ENCODE data around the gene CEP170B. TPM values are rescaled to one million over a fixed set of nuclear protein-coding genes. Genes with fewer than 3 reads are reported as not detected.

Gene CEP170B
- total and polyA plus RNA-seq, 2 donors (not counting 1 experiment from before 2014, with no cell fraction given), result 4.0 to 13.9 TPM

DNA sequence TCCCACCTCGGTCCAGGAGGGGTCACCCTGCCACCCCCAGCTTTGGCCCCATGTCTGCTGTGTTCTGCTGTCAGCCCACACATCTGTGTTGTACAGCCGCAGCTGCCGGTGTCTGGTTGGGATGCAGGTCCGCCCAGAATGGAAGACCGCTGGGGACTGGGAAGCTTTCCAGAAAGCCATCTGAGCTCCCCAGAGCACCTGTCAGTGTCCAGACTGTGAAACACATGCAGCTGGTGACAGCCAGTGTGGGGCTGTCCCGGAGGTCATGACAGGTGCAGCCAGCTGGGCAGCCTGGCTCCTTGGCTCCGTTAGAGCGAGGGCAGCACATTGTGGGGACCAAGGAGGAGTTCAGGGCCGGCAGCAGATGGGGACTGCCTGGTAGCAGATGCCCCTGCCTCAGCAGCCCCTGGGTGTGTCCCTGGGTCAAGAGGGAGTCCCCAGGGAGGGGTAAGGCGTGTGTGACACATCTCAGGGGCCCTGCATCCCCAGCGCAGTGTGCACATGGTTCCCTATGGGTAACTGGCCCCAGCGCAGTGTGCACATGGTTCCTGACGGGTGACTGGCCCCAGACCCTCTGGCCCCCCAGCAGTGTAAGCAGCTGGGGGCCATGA lies 16.4 kb downstream of the CEP170B start:
- no peaks in the 10 kb centered on the region for H3K79me2 ChIP-seq (ENCODE audit: control insufficient read depth, insufficient read depth, low read length)
- no peak for TF ChIP-seq EZH2 (IDR thresholded peaks at IDR 0.05; ENCODE audit: low read length, missing control alignments)
- no peak for TF ChIP-seq CTCF (conservative IDR thresholded peaks at IDR 0.05 in 1 of 2, IDR thresholded peaks at IDR 0.05 in 1 of 2; ENCODE audit: low read depth in 1 of 2, low read length in 2 of 2)
- no peak overlapping the region for H3K4me3 ChIP-seq (replicated peaks in 1 of 4; ENCODE audit: control extremely low read depth in 1 of 4, insufficient read depth in 1 of 4, low read depth in 3 of 4, low read length in 4 of 4)
- no peak overlapping the region for H3K4me2 ChIP-seq (ENCODE audit: extremely low read depth, insufficient read depth, low read length)
- H3K27ac ChIP-seq (ENCODE audit: insufficient read depth, low read length), result no peak overlapping the region
- no peak overlapping the region for H2AFZ ChIP-seq (ENCODE audit: low read length)
- no peak overlapping the region for H3K9ac ChIP-seq (ENCODE audit: insufficient read depth, low read length)
- H3K36me3 ChIP-seq (ENCODE audit: control insufficient read depth, insufficient read depth, low read length), result peaks cover 16% of the 10 kb centered on the region
- no peaks in the 10 kb centered on the region for H3K27me3 ChIP-seq (ENCODE audit: control insufficient read depth, insufficient read depth, low read length)
- no peaks in the 10 kb centered on the region for H3K4me1 ChIP-seq (ENCODE audit: control insufficient read depth, extremely low read depth, insufficient read depth, low read length)
- DNase-seq (ENCODE audit: low read depth in 2 of 2), result no peak
- H3K9me3 ChIP-seq (ENCODE audit: control insufficient read depth, insufficient read depth, low read depth, low read length), result no peaks in the 10 kb centered on the region
- no peaks in the 10 kb centered on the region for H4K20me1 ChIP-seq (ENCODE audit: control insufficient read depth, extremely low read depth, insufficient read depth, low read length)

DNA sequence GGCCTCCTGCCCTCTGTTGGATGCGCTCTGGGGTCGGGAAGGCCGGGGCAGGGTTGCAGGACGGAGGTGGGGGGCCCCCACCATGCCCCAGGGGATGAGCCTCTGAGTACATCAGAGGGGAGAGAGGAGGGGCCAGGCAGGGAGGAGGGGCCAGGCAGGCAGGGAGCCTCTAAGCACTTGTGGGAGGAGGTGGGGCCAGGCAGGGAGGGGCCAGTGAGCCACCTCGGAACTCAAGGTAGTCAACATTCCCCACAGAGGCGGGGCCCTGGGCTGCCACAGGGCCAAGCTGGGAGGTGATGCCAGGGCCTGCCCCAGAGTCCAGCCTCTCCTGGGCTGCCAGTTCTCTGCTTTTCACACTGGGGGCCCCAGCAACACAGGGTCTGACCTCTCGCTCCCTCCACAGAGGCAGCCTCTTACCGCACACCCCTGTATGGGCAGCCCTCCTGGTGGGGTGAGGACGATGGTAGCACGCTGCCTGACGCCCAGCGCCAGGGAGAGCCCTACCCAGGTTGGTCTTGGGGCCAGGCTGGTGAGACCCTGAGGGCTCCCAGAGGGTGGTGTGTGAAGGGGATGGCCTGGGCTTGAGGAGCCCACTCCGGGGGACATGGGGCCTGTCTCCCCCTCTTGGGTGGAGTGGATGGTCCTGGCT lies 17.4 kb downstream of the CEP170B start:
- Histone ChIP-seq H3K36me3 (ENCODE audit: control insufficient read depth, insufficient read depth, low read length) (peaks cover 21% of the 10 kb centered on the region), H3K4me1 (ENCODE audit: control insufficient read depth, extremely low read depth, insufficient read depth, low read length) (no peaks in the 10 kb centered on the region), H3K4me3 (replicated peaks in 1 of 4; ENCODE audit: control extremely low read depth in 1 of 4, insufficient read depth in 1 of 4, low read depth in 3 of 4, low read length in 4 of 4) (no peak overlapping the region), H2AFZ (ENCODE audit: low read length) (no peak overlapping the region), H3K9ac (ENCODE audit: insufficient read depth, low read length) (no peak overlapping the region), H3K27ac (ENCODE audit: insufficient read depth, low read length) (no peak overlapping the region), H3K27me3 (ENCODE audit: control insufficient read depth, insufficient read depth, low read length) (no peaks in the 10 kb centered on the region), H3K79me2 (ENCODE audit: control insufficient read depth, insufficient read depth, low read length) (no peaks in the 10 kb centered on the region), H3K4me2 (ENCODE audit: extremely low read depth, insufficient read depth, low read length) (no peak overlapping the region), H3K9me3 (ENCODE audit: control insufficient read depth, insufficient read depth, low read depth, low read length) (no peaks in the 10 kb centered on the region), H4K20me1 (ENCODE audit: control insufficient read depth, extremely low read depth, insufficient read depth, low read length) (no peaks in the 10 kb centered on the region)
- no peak for DNase-seq (ENCODE audit: low read depth in 2 of 2)
- no peak for TF ChIP-seq EZH2 (IDR thresholded peaks at IDR 0.05; ENCODE audit: low read length, missing control alignments)
- no peak for TF ChIP-seq CTCF (conservative IDR thresholded peaks at IDR 0.05 in 1 of 2, IDR thresholded peaks at IDR 0.05 in 1 of 2; ENCODE audit: low read depth in 1 of 2, low read length in 2 of 2)

DNA sequence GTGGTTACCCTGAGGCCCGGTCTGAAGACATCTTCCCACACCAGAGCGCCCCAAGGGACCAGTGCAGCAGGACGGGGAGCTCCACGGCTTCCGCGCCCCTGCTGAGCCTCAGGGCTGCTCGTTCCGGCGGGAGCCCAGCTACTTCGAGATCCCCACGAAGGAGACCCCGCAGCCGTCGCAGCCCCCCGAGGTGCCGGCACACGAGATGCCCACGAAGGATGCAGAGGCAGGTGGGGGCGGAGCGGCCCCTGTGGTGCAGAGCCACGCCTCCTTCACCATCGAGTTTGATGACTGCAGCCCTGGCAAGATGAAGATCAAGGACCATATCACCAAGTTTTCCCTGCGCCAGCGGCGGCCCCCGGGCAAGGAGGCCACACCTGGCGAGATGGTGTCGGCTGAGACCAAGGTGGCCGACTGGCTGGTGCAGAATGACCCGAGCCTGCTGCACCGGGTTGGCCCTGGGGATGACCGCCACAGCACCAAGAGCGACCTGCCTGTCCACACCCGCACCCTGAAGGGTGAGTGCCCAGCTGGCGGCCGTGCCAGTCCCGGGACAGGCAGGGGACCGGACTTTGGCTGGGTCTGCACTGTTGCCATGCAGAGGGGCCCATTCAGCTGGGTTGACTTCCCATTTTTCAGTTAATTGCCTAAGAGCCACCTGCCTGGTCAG lies 18.1 kb downstream of the CEP170B start:
- H3K79me2 ChIP-seq (ENCODE audit: control insufficient read depth, insufficient read depth, low read length), result no peaks in the 10 kb centered on the region
- no peak overlapping the region for H3K4me2 ChIP-seq (ENCODE audit: extremely low read depth, insufficient read depth, low read length)
- TF ChIP-seq EZH2 (IDR thresholded peaks at IDR 0.05; ENCODE audit: low read length, missing control alignments) (no peak), CTCF (conservative IDR thresholded peaks at IDR 0.05 in 1 of 2, IDR thresholded peaks at IDR 0.05 in 1 of 2; ENCODE audit: low read depth in 1 of 2, low read length in 2 of 2) (no peak)
- H2AFZ ChIP-seq (ENCODE audit: low read length), result no peak overlapping the region
- no peaks in the 10 kb centered on the region for H3K27me3 ChIP-seq (ENCODE audit: control insufficient read depth, insufficient read depth, low read length)
- no peak overlapping the region for H3K4me3 ChIP-seq (replicated peaks in 1 of 4; ENCODE audit: control extremely low read depth in 1 of 4, insufficient read depth in 1 of 4, low read depth in 3 of 4, low read length in 4 of 4)
- H3K9me3 ChIP-seq (ENCODE audit: control insufficient read depth, insufficient read depth, low read depth, low read length), result no peaks in the 10 kb centered on the region
- H3K4me1 ChIP-seq (ENCODE audit: control insufficient read depth, extremely low read depth, insufficient read depth, low read length), result no peaks in the 10 kb centered on the region
- H3K9ac ChIP-seq (ENCODE audit: insufficient read depth, low read length), result no peak overlapping the region
- no peaks in the 10 kb centered on the region for H4K20me1 ChIP-seq (ENCODE audit: control insufficient read depth, extremely low read depth, insufficient read depth, low read length)
- DNase-seq (ENCODE audit: low read depth in 2 of 2), result no peak
- H3K27ac ChIP-seq (ENCODE audit: insufficient read depth, low read length), result no peak overlapping the region
- H3K36me3 ChIP-seq (ENCODE audit: control insufficient read depth, insufficient read depth, low read length), result peaks cover 24% of the 10 kb centered on the region

Measured in fibroblast of lung (primary cell).